ENCODE results near the gene RBKS. TPM values are rescaled to one million over a fixed set of nuclear protein-coding genes. Genes with fewer than 3 reads are reported as not detected.
"Not testable (repeated sequence)": the region's sequence is repeated elsewhere in the genome, so short reads cannot be mapped to it uniquely, and the experiment has no call there.

Gene RBKS
- total RNA-seq, 2 experiments from 2014 or later = 2.6 to 3.0 TPM

GRCh38 chr2:27766287-27766661, 123.9 kb downstream of the RBKS start:
- TF ChIP-seq CTCF (IDR thresholded peaks at IDR 0.05) = no peak
- Histone ChIP-seq H3K4me3 (ENCODE audit: low read length) (no peak overlapping the region), H3K27ac (ENCODE audit: low read depth in 1 of 2, low read length in 2 of 2) (no peak overlapping the region), H3K36me3 (ENCODE audit: insufficient read depth, low read length) (no peaks in the 10 kb centered on the region), H3K27me3 (ENCODE audit: control insufficient read depth in 1 of 2, insufficient read depth in 2 of 2, low read length in 2 of 2) (no peaks in the 10 kb centered on the region), H3K9me3 (ENCODE audit: control insufficient read depth in 1 of 2, insufficient read depth in 1 of 2, low read length in 2 of 2) (no peaks in the 10 kb centered on the region), H3K4me1 (ENCODE audit: insufficient read depth, low read length) (peaks cover 13% of the 10 kb centered on the region)
- Mint-ChIP-seq H3K4me3 (peak overlapping the region; percentile 62), H3K4me1 (ENCODE audit: low read depth) (peaks cover 10% of the 10 kb centered on the region), H3K9me3 (no peaks in the 10 kb centered on the region), H3K27me3 (peaks cover 11% of the 10 kb centered on the region), H3K27ac (peak overlapping the region; percentile 10), H3K36me3 (ENCODE audit: low read depth) (peaks cover 9% of the 10 kb centered on the region)
- intact Hi-C loops (cut with DNase I, micrococcal nuclease) = no loop called here
- no peak for ATAC-seq (ENCODE audit: poor library complexity)
- ChIA-PET CTCF (no interaction called here), POLR2A (no interaction called here)
- no peak for DNase-seq

GRCh38 chr2:27765621-27766286, 124.4 kb downstream of the RBKS start:
- Mint-ChIP-seq H3K27ac (peak overlapping the region; percentile 10), H3K4me3 (peak overlapping the region; percentile 62), H3K9me3 (no peaks in the 10 kb centered on the region), H3K36me3 (ENCODE audit: low read depth) (peaks cover 4% of the 10 kb centered on the region), H3K4me1 (ENCODE audit: low read depth) (peaks cover 5% of the 10 kb centered on the region), H3K27me3 (peaks cover 11% of the 10 kb centered on the region)
- no peak for ATAC-seq (ENCODE audit: poor library complexity)
- Histone ChIP-seq H3K36me3 (ENCODE audit: insufficient read depth, low read length) (no peaks in the 10 kb centered on the region), H3K27me3 (ENCODE audit: control insufficient read depth in 1 of 2, insufficient read depth in 2 of 2, low read length in 2 of 2) (no peaks in the 10 kb centered on the region), H3K4me3 (ENCODE audit: low read length) (peak overlapping the region; percentile 43), H3K9me3 (ENCODE audit: control insufficient read depth in 1 of 2, insufficient read depth in 1 of 2, low read length in 2 of 2) (no peaks in the 10 kb centered on the region), H3K4me1 (ENCODE audit: insufficient read depth, low read length) (peaks cover 8% of the 10 kb centered on the region), H3K27ac (ENCODE audit: low read depth in 1 of 2, low read length in 2 of 2) (no peak overlapping the region)
- peak; percentile 14 to 72 (median 42) for DNase-seq
- POLR2A ChIA-PET = interaction anchor here (0.6 kb wide), 1 partner anchor 1246 kb away, joined by 3 read pairs; no protein-coding TSS in a partner anchor
- CTCF ChIA-PET = interaction anchor here (0.5 kb wide), 1 partner anchor 10 kb away, joined by 4 read pairs; no protein-coding TSS in a partner anchor
- no peak for TF ChIP-seq CTCF (IDR thresholded peaks at IDR 0.05)
- intact Hi-C loops (cut with DNase I, micrococcal nuclease) = no loop called here

DNA sequence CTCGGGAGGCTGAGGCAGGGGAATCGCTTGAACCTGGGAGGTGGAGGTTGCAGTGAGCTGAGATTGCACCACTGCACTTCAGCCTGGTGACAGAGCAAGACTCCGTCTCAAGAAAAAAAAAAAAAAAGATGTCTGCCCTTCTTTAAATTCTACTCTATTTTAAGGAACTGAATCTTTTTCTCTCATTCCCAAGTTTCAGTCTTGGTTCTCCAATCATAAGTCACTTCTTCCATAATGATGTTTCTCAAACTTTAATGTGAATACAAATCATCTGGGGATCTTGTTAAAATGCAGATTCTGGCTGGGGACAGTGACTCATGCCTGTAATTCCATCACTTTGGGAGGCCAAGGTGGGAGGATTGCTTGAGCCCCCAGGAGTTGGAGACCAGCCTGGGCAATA, 125.7 kb downstream of the RBKS start:
- H3K9me3 Mint-ChIP-seq; H3K4me3 Mint-ChIP-seq; ATAC-seq (ENCODE audit: poor library complexity); H3K36me3 ChIP-seq (ENCODE audit: insufficient read depth, low read length); H3K4me1 ChIP-seq (ENCODE audit: insufficient read depth, low read length); POLR2A ChIA-PET; H3K4me3 ChIP-seq (ENCODE audit: low read length); H3K36me3 Mint-ChIP-seq (ENCODE audit: low read depth); H3K4me1 Mint-ChIP-seq (ENCODE audit: low read depth); H3K27ac ChIP-seq (ENCODE audit: low read depth in 1 of 2, low read length in 2 of 2); DNase-seq; H3K27ac Mint-ChIP-seq; H3K9me3 ChIP-seq (ENCODE audit: control insufficient read depth in 1 of 2, insufficient read depth in 1 of 2, low read length in 2 of 2); H3K27me3 ChIP-seq (ENCODE audit: control insufficient read depth in 1 of 2, insufficient read depth in 2 of 2, low read length in 2 of 2); CTCF ChIA-PET: not testable (repeated sequence)
- H3K27me3 Mint-ChIP-seq = peaks cover 11% of the 10 kb centered on the region
- intact Hi-C loops (cut with DNase I, micrococcal nuclease) = loop anchor here in 1 of 2 experiments (5.0 kb wide), 1 partner anchor 633 kb away; no protein-coding TSS in a partner anchor

DNA sequence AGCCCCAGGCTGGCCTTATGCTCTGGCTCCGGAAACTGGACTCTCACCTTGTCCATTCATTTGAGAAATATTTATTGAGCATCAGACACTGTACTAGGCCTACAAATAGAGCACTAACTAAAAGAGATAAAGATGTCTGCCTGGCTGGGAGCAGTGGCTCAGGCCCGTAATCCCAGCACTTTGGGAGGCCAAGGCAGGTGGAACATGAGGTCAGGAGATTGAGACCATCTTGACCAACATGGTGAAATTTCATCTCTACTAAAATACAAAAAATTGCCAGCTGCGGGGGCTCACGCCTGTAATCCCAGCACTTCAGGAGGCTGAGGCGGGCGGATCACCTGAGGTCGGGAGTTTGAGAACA, 126.3 kb downstream of the RBKS start:
- ChIA-PET POLR2A (no interaction called here), CTCF (no interaction called here)
- DNase-seq = no peak
- Histone ChIP-seq H3K27ac (ENCODE audit: low read depth in 1 of 2, low read length in 2 of 2) (no peak overlapping the region), H3K9me3 (ENCODE audit: control insufficient read depth in 1 of 2, insufficient read depth in 1 of 2, low read length in 2 of 2) (no peaks in the 10 kb centered on the region), H3K4me3 (ENCODE audit: low read length) (no peak overlapping the region), H3K4me1 (ENCODE audit: insufficient read depth, low read length) (peaks cover 8% of the 10 kb centered on the region), H3K27me3 (ENCODE audit: control insufficient read depth in 1 of 2, insufficient read depth in 2 of 2, low read length in 2 of 2) (no peaks in the 10 kb centered on the region), H3K36me3 (ENCODE audit: insufficient read depth, low read length) (no peaks in the 10 kb centered on the region)
- H3K4me1 Mint-ChIP-seq (ENCODE audit: low read depth) = no peaks in the 10 kb centered on the region
- TF ChIP-seq CTCF (IDR thresholded peaks at IDR 0.05) = no peak
- H3K36me3 Mint-ChIP-seq (ENCODE audit: low read depth) = no peaks in the 10 kb centered on the region
- H3K27ac Mint-ChIP-seq = no peak overlapping the region
- H3K27me3 Mint-ChIP-seq = peaks cover 11% of the 10 kb centered on the region
- no peak overlapping the region for H3K4me3 Mint-ChIP-seq
- H3K9me3 Mint-ChIP-seq = no peaks in the 10 kb centered on the region
- no peak for ATAC-seq (ENCODE audit: poor library complexity)
- intact Hi-C loops (cut with DNase I, micrococcal nuclease) = loop anchor here in 1 of 2 experiments (5.0 kb wide), 1 partner anchor 633 kb away; no protein-coding TSS in a partner anchor

Measured in CD4-positive, alpha-beta T cell (primary cell).